Endothelial cell (in vitro differentiated cells): Measurements from ENCODE around the gene BPI. TPM values are rescaled to one million over a fixed set of nuclear protein-coding genes. Genes with fewer than 3 reads are reported as not detected.

ENCODE experiments used
- DNase-seq: peaks from one replicate; pipeline ENCODE4 v3.0.0; 2021; ENCODE audit warnings: low spot score
- H3K27ac Mint-ChIP-seq: one replicate; pipeline ENCODE4 v1.8.0; 2021; ENCODE audit warnings: mixed read lengths, inconsistent platforms; ENCODE audit not compliant: unreplicated experiment
- H3K27me3 Mint-ChIP-seq: one replicate; pipeline ENCODE4 v1.8.0; 2021; ENCODE audit warnings: mild to moderate bottlenecking, moderate library complexity, mixed read lengths, inconsistent platforms; ENCODE audit not compliant: unreplicated experiment
- H3K36me3 Mint-ChIP-seq: one replicate; pipeline ENCODE4 v1.8.0; 2021; ENCODE audit warnings: mild to moderate bottlenecking, low read depth, mixed read lengths, inconsistent platforms; ENCODE audit not compliant: unreplicated experiment
- H3K4me1 Mint-ChIP-seq: one replicate; pipeline ENCODE4 v1.8.0; 2021; ENCODE audit warnings: mild to moderate bottlenecking, mixed read lengths, inconsistent platforms; ENCODE audit not compliant: unreplicated experiment
- H3K4me3 Mint-ChIP-seq: one replicate; pipeline ENCODE4 v1.8.0; 2021; ENCODE audit warnings: mild to moderate bottlenecking, mixed read lengths, inconsistent platforms; ENCODE audit not compliant: unreplicated experiment
- H3K9me3 Mint-ChIP-seq: one replicate; pipeline ENCODE4 v1.8.0; 2021; ENCODE audit warnings: mixed read lengths, inconsistent platforms; ENCODE audit not compliant: unreplicated experiment
- total RNA-seq: library from RNA; stranded (reverse); fragmentation: NEBNext Ultra II Directional; extraction: Animal tissue kit (Norgen Biotek cat#: 25700); gene quantifications from one replicate; pipeline ENCODE4 v1.2.1, GENCODE V29; 2021; ENCODE audit not compliant: unreplicated experiment
- TF ChIP-seq, protein P1 (sequence below): fragments of 200-600 bp; sonication (generic); IDR thresholded peaks from one replicate; pipeline ENCODE4 v1.5.0; 2021; ENCODE audit warnings: antibody characterized with exemption; ENCODE audit not compliant: unreplicated experiment

Gene BPI
- total RNA-seq, 1 donor from 2014 or later = not detected

- Mint-ChIP-seq H3K27me3 (no peaks in the 10 kb centered on the region), H3K4me1 (no peaks in the 10 kb centered on the region), H3K9me3 (no peaks in the 10 kb centered on the region), H3K36me3 (no peaks in the 10 kb centered on the region), H3K27ac (peak overlapping the region; percentile 48), H3K4me3 (no peak overlapping the region)
- DNase-seq = no peak
- TF ChIP-seq, protein P1, sequence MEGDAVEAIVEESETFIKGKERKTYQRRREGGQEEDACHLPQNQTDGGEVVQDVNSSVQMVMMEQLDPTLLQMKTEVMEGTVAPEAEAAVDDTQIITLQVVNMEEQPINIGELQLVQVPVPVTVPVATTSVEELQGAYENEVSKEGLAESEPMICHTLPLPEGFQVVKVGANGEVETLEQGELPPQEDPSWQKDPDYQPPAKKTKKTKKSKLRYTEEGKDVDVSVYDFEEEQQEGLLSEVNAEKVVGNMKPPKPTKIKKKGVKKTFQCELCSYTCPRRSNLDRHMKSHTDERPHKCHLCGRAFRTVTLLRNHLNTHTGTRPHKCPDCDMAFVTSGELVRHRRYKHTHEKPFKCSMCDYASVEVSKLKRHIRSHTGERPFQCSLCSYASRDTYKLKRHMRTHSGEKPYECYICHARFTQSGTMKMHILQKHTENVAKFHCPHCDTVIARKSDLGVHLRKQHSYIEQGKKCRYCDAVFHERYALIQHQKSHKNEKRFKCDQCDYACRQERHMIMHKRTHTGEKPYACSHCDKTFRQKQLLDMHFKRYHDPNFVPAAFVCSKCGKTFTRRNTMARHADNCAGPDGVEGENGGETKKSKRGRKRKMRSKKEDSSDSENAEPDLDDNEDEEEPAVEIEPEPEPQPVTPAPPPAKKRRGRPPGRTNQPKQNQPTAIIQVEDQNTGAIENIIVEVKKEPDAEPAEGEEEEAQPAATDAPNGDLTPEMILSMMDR = no peak
Observed at GRCh38 chr20:38297916-38298674, 5.9 kb upstream of the BPI start.

- H3K9me3 Mint-ChIP-seq = no peaks in the 10 kb centered on the region
- H3K4me1 Mint-ChIP-seq = no peaks in the 10 kb centered on the region
- no peak for DNase-seq
- TF ChIP-seq, protein P1 = no peak
- no peaks in the 10 kb centered on the region for H3K27me3 Mint-ChIP-seq
- no peaks in the 10 kb centered on the region for H3K36me3 Mint-ChIP-seq
- no peak overlapping the region for H3K27ac Mint-ChIP-seq
- H3K4me3 Mint-ChIP-seq = no peak overlapping the region
Observed at GRCh38 chr20:38298768-38299288, 5.1 kb upstream of the BPI start.

GRCh38 chr20:38299963-38300362 is 4.0 kb upstream of the BPI start:
- DNase-seq = no peak
- H3K36me3 Mint-ChIP-seq = no peaks in the 10 kb centered on the region
- H3K9me3 Mint-ChIP-seq = no peaks in the 10 kb centered on the region
- H3K4me3 Mint-ChIP-seq = no peak overlapping the region
- no peak overlapping the region for H3K27ac Mint-ChIP-seq
- TF ChIP-seq, protein P1 = no peak
- H3K4me1 Mint-ChIP-seq = no peaks in the 10 kb centered on the region
- H3K27me3 Mint-ChIP-seq = no peaks in the 10 kb centered on the region

DNA sequence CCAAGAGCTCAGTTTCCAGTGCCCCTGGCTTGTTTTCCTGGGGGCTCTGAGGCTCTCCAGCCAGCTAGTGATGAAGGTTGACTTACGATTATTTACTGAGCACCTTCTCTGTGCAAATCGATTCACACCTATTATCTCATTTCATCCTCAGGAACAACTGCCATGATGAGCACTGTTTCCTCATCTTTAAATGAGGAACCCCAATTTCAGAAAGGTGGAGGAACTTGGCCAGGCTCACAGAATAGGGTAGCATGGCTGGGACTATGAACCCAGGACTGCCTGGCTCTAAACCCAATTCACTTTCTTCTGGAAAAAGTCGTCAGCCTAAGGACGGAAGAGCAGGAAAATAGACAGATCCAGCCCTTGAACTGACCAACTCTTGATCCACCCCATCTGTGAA is 3.5 kb upstream of the BPI start:
- Mint-ChIP-seq H3K9me3 (no peaks in the 10 kb centered on the region), H3K36me3 (no peaks in the 10 kb centered on the region), H3K27ac (no peak overlapping the region), H3K27me3 (no peaks in the 10 kb centered on the region), H3K4me1 (no peaks in the 10 kb centered on the region), H3K4me3 (no peak overlapping the region)
- TF ChIP-seq, protein P1 = no peak
- DNase-seq = no peak

- no peaks in the 10 kb centered on the region for H3K36me3 Mint-ChIP-seq
- no peak for DNase-seq
- H3K27me3 Mint-ChIP-seq = peaks cover 2% of the 10 kb centered on the region
- TF ChIP-seq, protein P1 = no peak
- no peak overlapping the region for H3K27ac Mint-ChIP-seq
- H3K4me1 Mint-ChIP-seq = no peaks in the 10 kb centered on the region
- no peaks in the 10 kb centered on the region for H3K9me3 Mint-ChIP-seq
- no peak overlapping the region for H3K4me3 Mint-ChIP-seq
Observed at GRCh38 chr20:38301309-38301708, 2.6 kb upstream of the BPI start.
